C4-2B (cell line): ENCODE measurements around the gene SPATA24.

Experiments
- H3K27ac ChIP-seq: fragments of 450-650 bp; 2 replicates; pipeline ENCODE4 v1.5.1; 2017
- ZFX ChIP-seq: fragments of 450-650 bp; IDR thresholded peaks from 2 replicates; pipeline ENCODE4 v1.6.1; 2017
- TF ChIP-seq, protein P1 (sequence below): fragments of 450-650 bp; conservative IDR thresholded peaks from 2 replicates; pipeline ENCODE4 v1.5.1; 2017; ENCODE audit warnings: mild to moderate bottlenecking

The SPATA24 gene

GRCh38 chr5:139397921-139398320 is 6.0 kb downstream of the SPATA24 start:
- no peak overlapping the region for H3K27ac ChIP-seq
- TF ChIP-seq ZFX: no peak
- TF ChIP-seq, protein P1, sequence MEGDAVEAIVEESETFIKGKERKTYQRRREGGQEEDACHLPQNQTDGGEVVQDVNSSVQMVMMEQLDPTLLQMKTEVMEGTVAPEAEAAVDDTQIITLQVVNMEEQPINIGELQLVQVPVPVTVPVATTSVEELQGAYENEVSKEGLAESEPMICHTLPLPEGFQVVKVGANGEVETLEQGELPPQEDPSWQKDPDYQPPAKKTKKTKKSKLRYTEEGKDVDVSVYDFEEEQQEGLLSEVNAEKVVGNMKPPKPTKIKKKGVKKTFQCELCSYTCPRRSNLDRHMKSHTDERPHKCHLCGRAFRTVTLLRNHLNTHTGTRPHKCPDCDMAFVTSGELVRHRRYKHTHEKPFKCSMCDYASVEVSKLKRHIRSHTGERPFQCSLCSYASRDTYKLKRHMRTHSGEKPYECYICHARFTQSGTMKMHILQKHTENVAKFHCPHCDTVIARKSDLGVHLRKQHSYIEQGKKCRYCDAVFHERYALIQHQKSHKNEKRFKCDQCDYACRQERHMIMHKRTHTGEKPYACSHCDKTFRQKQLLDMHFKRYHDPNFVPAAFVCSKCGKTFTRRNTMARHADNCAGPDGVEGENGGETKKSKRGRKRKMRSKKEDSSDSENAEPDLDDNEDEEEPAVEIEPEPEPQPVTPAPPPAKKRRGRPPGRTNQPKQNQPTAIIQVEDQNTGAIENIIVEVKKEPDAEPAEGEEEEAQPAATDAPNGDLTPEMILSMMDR: no peak

GRCh38 chr5:139396691-139397090 is 7.2 kb downstream of the SPATA24 start:
- no peak overlapping the region for H3K27ac ChIP-seq
- TF ChIP-seq, protein P1: no peak
- no peak for TF ChIP-seq ZFX

DNA sequence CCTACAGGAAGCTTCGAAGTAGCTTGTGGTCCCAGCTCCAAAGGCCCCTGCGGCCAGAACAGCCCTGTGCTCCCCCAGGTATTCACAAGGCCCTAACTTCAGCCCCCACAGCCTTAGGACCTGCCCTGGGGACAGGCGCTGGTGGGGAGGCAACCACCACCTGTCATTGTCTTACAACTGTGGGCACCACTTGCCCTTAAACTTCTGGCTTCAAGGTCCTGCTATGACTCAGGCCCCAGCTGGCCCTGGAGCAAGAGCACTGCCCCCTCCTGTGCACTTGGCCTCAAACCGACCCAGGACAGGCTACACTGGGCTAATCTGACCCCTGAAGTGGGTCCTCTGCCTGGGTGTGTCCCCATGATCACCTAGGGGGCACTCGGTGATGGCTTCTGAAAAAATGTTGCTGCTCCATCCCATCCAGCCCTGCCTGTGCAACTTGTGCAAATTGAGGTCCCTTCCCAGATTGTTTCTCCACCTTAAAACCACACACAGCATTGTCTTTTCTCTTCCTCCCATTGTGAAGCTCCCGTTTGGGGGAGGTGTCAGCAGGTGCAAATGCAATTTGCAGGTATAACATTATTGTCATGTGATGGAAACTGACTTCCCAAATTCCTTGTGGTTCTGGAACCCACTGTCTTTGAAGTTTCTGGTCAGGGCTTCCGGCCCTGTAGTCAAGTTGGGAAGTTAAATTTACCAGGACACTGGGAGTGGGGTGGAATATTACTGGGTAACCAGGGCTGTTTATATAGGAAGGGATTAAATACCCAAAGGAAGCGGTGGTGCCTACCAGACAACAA is 7.8 kb downstream of the SPATA24 start:
- TF ChIP-seq, protein P1: no peak
- TF ChIP-seq ZFX: no peak
- no peak overlapping the region for H3K27ac ChIP-seq

GRCh38 chr5:139394654-139395566 is 9.0 kb downstream of the SPATA24 start, which contains the start of gene PROB1:
PROB1 (minus strand) TSS chr5:139395104; CDS start chr5:139395081, 23 bp downstream.
- no peak for TF ChIP-seq ZFX
- TF ChIP-seq, protein P1: no peak
- H3K27ac ChIP-seq: no peak within 1 kb of the TSS

GRCh38 chr5:139394123-139394653 is 9.7 kb downstream of the SPATA24 start:
- no peak for TF ChIP-seq ZFX
- TF ChIP-seq, protein P1: no peak
- H3K27ac ChIP-seq: no peak overlapping the region

DNA sequence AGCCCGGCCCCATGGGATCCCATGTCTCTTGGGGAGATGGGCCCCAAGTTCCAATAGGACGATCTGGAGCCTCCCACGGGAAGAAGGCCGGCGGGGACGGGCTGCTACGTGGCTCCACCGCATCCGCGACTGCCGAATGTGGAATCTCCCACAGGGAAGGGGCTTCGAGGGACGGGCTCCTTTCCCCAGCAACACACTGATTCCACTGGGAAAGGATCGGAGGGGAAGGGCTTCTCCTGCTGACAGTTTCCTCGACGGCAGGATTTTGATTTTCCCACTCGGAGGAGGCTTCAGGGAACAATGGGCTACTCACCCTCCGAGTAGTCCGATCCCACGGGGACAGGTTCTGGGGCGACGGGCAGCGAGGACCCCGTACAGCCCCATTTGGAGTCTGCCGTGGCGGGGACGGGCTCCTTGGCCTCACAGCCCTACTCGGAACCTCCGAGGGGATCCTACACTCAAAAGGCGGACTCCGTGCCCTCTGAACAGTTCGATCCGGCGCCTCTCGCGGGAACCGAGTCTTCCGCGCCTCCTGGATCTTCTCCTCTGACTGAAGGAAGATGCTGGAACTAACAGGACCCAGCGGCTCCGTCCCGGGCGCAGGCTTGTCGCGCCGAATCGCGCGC is 10.3 kb downstream of the SPATA24 start:
- H3K27ac ChIP-seq: no peak overlapping the region
- TF ChIP-seq, protein P1: no peak
- no peak for TF ChIP-seq ZFX
